Peyer's patch (tissue), 4 donors: Measurements from ENCODE around the gene DVL3. TPM values are rescaled to one million over a fixed set of nuclear protein-coding genes. Genes with fewer than 3 reads are reported as not detected.

Experiments used
- DNase-seq, 3 donors: peaks; one replicate each; pipeline ENCODE4 v3.0.0-alpha.2; 2017 to 2019
- H3K27ac ChIP-seq, 4 donors: fragments of 200-600 bp; sonication (generic); one replicate each; pipeline ENCODE4 v1.5.1; 2016 to 2019
- H3K27me3 ChIP-seq, 2 donors: fragments of 200-600 bp; sonication (generic); one replicate each; pipeline ENCODE4 v1.5.1; 2019
- H3K36me3 ChIP-seq, 3 donors: fragments of 200-600 bp; sonication (generic); one replicate each; pipeline ENCODE4 v1.5.1; 2016 to 2019
- H3K4me1 ChIP-seq, 4 donors: fragments of 200-600 bp; sonication (generic); one replicate each; pipeline ENCODE4 v1.5.1; 2016 to 2019
- H3K4me3 ChIP-seq, 4 donors: fragments of 200-600 bp; sonication (generic); 1 replicate in 3 of 4; 2 replicates in 1 of 4; pipeline ENCODE4 v1.5.1; 2016 to 2019; ENCODE audit warnings: mild to moderate bottlenecking in 1 of 4
- H3K9me3 ChIP-seq, 4 donors: fragments of 200-600 bp; sonication (generic); one replicate each; pipeline ENCODE4 v1.5.1; 2016 to 2019; ENCODE audit warnings: mild to moderate bottlenecking in 1 of 4
- POLR2A ChIP-seq, 2 donors: fragments of 450-650 bp; IDR thresholded peaks; one replicate each; pipeline ENCODE4 v1.5.1; 2017; ENCODE audit warnings: antibody characterized with exemption in 2 of 2, mild to moderate bottlenecking in 2 of 2, moderate library complexity in 2 of 2
- total RNA-seq, 4 donors: library from RNA; depleted of rRNA; stranded (reverse); fragments of >200 nt; gene quantifications; one replicate each; pipeline ENCODE4 v1.1.0, GENCODE V29; 2016
- TF ChIP-seq, protein P1 (sequence below), 6 experiments: fragments of 450-650 bp in 4 of 6; fragments of 200-600 bp in 2 of 6; sonication (generic) in 1 of 6; IDR thresholded peaks; one replicate each; pipeline ENCODE4 v1.5.1; 2017 to 2019; ENCODE audit warnings: antibody characterized with exemption in 6 of 6, mild to moderate bottlenecking in 3 of 6, moderate library complexity in 1 of 6

The DVL3 gene
- total RNA-seq, 4 donors from 2014 or later, result 65.3 to 90.6 (median 76.7) TPM

DNA sequence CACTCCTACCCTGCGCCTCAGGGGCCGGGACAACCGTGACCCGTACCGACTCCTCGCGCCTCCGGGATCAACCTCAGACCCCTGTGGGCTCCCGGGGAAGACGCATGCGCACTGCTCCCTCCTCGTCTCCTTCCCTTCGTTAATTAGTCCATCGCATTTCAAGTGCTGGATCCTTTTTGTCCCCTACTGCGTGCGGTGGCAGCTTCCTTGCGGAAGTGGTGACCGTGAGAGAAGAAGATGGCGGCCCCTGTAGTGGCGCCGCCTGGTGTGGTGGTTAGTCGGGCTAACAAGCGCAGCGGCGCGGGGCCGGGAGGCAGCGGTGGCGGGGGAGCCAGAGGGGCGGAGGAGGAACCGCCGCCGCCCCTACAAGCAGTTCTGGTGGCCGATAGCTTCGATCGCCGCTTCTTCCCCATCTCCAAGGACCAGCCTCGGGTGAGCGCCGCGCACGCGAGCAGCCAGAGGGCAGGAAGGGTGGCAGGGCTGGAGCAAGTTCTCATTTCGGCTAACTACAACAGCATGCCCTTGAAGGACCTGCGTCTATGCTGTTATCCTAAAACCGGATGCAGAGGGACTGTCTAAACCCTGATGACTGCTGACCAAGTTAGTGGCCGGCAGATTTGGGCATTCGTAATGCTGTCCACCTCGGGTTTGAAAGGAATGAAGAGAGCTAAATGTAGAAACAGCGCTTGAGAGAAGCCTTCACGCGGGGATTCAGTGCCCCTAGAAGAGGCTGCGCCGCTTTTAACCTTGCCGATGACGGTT is 19.8 kb upstream of the DVL3 start, which contains the start of gene EIF2B5:
TSS of gene EIF2B5 (plus strand) at position 210 of the 762 bp plus-strand sequence. CDS start at position 238, 28 bp downstream.
- TF ChIP-seq, protein P1, sequence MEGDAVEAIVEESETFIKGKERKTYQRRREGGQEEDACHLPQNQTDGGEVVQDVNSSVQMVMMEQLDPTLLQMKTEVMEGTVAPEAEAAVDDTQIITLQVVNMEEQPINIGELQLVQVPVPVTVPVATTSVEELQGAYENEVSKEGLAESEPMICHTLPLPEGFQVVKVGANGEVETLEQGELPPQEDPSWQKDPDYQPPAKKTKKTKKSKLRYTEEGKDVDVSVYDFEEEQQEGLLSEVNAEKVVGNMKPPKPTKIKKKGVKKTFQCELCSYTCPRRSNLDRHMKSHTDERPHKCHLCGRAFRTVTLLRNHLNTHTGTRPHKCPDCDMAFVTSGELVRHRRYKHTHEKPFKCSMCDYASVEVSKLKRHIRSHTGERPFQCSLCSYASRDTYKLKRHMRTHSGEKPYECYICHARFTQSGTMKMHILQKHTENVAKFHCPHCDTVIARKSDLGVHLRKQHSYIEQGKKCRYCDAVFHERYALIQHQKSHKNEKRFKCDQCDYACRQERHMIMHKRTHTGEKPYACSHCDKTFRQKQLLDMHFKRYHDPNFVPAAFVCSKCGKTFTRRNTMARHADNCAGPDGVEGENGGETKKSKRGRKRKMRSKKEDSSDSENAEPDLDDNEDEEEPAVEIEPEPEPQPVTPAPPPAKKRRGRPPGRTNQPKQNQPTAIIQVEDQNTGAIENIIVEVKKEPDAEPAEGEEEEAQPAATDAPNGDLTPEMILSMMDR (IDR thresholded peaks at IDR 0.05), result peak in 4 of 6 experiments; percentile 31 to 45 (median 33)
- TF ChIP-seq POLR2A (IDR thresholded peaks at IDR 0.05), result peak; percentile 49 to 74

DNA sequence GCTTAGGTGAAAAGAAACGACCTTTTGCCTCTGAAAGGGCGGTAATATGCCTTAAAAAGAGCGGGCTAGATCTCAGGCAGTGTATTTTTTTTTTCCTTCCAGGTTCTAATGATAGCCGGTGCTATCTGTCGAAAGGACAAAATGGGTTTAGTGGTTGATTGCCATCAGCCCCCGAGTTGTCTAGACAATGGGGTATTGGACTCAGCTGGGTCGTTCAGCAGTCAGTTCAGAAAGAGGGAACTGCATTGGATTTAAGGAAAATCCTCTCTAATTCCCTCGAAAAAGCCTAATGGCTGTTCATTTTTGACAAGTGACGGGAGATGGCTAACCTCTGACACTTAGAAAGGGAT is 19.3 kb upstream of the DVL3 start:
- Histone ChIP-seq H3K4me1 (peaks cover 0 to 17% (median 5%) of the 10 kb centered on the region in 4 donors), H3K27ac (peak overlapping the region; percentile 88 to 94 (median 90)), H3K4me3 (peak overlapping the region; percentile 88 to 99 (median 92)), H3K27me3 (no peaks in the 10 kb centered on the region), H3K36me3 (peaks cover 0 to 37% (median 0%) of the 10 kb centered on the region in 3 donors), H3K9me3 (no peaks in the 10 kb centered on the region)
- DNase-seq, result no peak
- TF ChIP-seq, protein P1 (IDR thresholded peaks at IDR 0.05), result no peak
- no peak for TF ChIP-seq POLR2A (IDR thresholded peaks at IDR 0.05)

More for the DNA sequence above, 19.8 kb upstream of the DVL3 start, which contains the start of gene EIF2B5:
- Histone ChIP-seq H3K4me1 (peaks cover 0 to 17% (median 5%) of the 10 kb centered on the region in 4 donors), H3K4me3 (peak within 1 kb of the TSS; percentile 88 to 99 (median 92)), H3K9me3 (no peaks in the 10 kb centered on the region), H3K27ac (peak within 1 kb of the TSS; percentile 88 to 94 (median 90)), H3K36me3 (peaks cover 0 to 31% (median 0%) of the 10 kb centered on the region in 3 donors), H3K27me3 (no peaks in the 10 kb centered on the region)
- DNase-seq, result peak; percentile 88 to 97 (median 92)

DNA sequence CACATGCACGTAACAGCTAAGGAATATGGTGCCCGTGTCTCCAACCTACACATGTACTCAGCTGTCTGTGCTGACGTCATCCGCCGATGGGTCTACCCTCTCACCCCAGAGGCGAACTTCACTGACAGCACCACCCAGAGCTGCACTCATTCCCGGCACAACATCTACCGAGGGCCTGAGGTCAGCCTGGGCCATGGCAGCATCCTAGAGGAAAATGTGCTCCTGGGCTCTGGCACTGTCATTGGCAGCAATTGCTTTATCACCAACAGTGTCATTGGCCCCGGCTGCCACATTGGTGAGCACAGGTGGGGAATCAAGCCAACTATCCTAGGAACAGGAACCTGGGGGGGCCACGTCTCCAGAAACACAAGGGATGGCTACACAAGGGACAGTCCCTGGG is 14.7 kb upstream of the DVL3 start:
- H3K4me1 ChIP-seq, result peaks cover 0 to 25% (median 5%) of the 10 kb centered on the region in 4 donors
- no peak overlapping the region for H3K4me3 ChIP-seq
- peaks cover 0 to 82% (median 0%) of the 10 kb centered on the region in 3 donors for H3K36me3 ChIP-seq
- TF ChIP-seq, protein P1 (IDR thresholded peaks at IDR 0.05), result no peak
- TF ChIP-seq POLR2A (IDR thresholded peaks at IDR 0.05), result no peak
- H3K9me3 ChIP-seq, result no peaks in the 10 kb centered on the region
- H3K27ac ChIP-seq, result no peak overlapping the region
- DNase-seq, result peak in 1 of 3 donors; percentile 39
- no peaks in the 10 kb centered on the region for H3K27me3 ChIP-seq

DNA sequence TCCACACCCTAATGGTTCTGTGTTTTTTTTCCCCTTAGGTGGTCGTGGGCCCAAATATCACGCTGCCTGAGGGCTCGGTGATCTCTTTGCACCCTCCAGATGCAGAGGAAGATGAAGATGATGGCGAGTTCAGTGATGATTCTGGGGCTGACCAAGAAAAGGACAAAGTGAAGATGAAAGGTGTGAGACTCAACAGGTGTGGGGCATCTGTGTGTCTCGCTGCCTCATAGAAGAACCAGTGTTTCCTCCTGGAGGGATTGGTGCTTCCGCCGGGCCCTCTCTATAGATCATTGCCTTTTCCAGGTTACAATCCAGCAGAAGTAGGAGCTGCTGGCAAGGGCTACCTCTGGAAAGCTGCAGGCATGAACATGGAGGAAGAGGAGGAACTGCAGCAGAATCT is 13.0 kb upstream of the DVL3 start:
- H3K36me3 ChIP-seq, result peaks cover 0 to 90% (median 0%) of the 10 kb centered on the region in 3 donors
- H3K27ac ChIP-seq, result no peak overlapping the region
- no peaks in the 10 kb centered on the region for H3K27me3 ChIP-seq
- TF ChIP-seq, protein P1 (IDR thresholded peaks at IDR 0.05), result no peak
- TF ChIP-seq POLR2A (IDR thresholded peaks at IDR 0.05), result no peak
- H3K4me3 ChIP-seq, result no peak overlapping the region
- DNase-seq, result peak in 1 of 3 donors; percentile 14
- no peaks in the 10 kb centered on the region for H3K9me3 ChIP-seq
- peaks cover 0 to 20% (median 0%) of the 10 kb centered on the region in 4 donors for H3K4me1 ChIP-seq

DNA sequence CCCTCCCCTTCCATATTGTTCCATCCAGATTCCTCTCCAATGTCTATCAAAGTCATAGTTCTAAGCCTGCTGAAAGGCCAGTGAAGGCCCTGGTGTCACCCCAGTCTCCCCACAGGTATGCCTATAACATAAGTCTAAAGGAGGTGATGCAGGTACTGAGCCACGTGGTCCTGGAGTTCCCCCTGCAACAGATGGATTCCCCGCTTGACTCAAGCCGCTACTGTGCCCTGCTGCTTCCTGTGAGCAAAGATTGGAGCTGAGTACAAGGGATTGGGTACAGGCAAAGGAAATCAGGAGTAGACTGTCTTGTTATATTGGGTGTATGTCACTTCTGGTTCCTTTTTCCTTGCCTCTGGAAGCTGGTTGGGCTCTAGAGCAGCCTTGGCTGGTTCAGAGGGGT is 11.8 kb upstream of the DVL3 start:
- H3K9me3 ChIP-seq, result no peaks in the 10 kb centered on the region
- TF ChIP-seq, protein P1 (IDR thresholded peaks at IDR 0.05), result no peak
- TF ChIP-seq POLR2A (IDR thresholded peaks at IDR 0.05), result no peak
- no peak overlapping the region for H3K27ac ChIP-seq
- no peak overlapping the region for H3K4me3 ChIP-seq
- peaks cover 0 to 17% (median 0%) of the 10 kb centered on the region in 4 donors for H3K4me1 ChIP-seq
- no peaks in the 10 kb centered on the region for H3K27me3 ChIP-seq
- peaks cover 0 to 80% (median 0%) of the 10 kb centered on the region in 3 donors for H3K36me3 ChIP-seq
- DNase-seq, result peak in 1 of 3 donors; percentile 9
